ENCODE data around the gene NRBF2. TPM values are rescaled to one million over a fixed set of nuclear protein-coding genes. Genes with fewer than 3 reads are reported as not detected.
"Not testable (repeated sequence)": the region's sequence is repeated elsewhere in the genome, so short reads cannot be mapped to it uniquely, and the experiment has no call there.

Gene NRBF2
- total RNA-seq: 21.5 and 23.1 TPM in 2 replicates
- long read RNA-seq, transcript NRBF2-201 (4 exons, 1,853 nt): major isoform, 157 of 165 reads
- long read RNA-seq, partial matches to known transcripts: 0 of 165 reads
- long read RNA-seq, other reads (novel, unspliced or antisense): 7 of 165 reads

GRCh38 chr10:63133056-63133820 lies at the start of gene NRBF2:
TSS of gene NRBF2 (plus strand) at chr10:63133328. CDS start at chr10:63133471, 143 bp downstream.
- peaks cover 22% of the 10 kb centered on the region for H3K4me1 Mint-ChIP-seq (ENCODE audit: unreplicated experiment)
- H3K36me3 Mint-ChIP-seq (ENCODE audit: unreplicated experiment): no peaks in the 10 kb centered on the region
- no peaks in the 10 kb centered on the region for H3K27me3 Mint-ChIP-seq (ENCODE audit: unreplicated experiment)
- H3K4me3 Mint-ChIP-seq (ENCODE audit: unreplicated experiment): peak within 1 kb of the TSS; percentile 85
- peaks cover 5% of the 10 kb centered on the region for H3K9me3 Mint-ChIP-seq (ENCODE audit: unreplicated experiment)
- DNase-seq (ENCODE audit: extremely low spot score, unreplicated experiment): peak; percentile 98
- TF ChIP-seq CTCF (IDR thresholded peaks at IDR 0.05): peak; percentile 34
- peak within 1 kb of the TSS; percentile 90 for H3K27ac Mint-ChIP-seq (ENCODE audit: unreplicated experiment)

- not testable (repeated sequence) for H3K9me3 Mint-ChIP-seq (ENCODE audit: unreplicated experiment); H3K27ac Mint-ChIP-seq (ENCODE audit: unreplicated experiment); H3K36me3 Mint-ChIP-seq (ENCODE audit: unreplicated experiment); H3K4me3 Mint-ChIP-seq (ENCODE audit: unreplicated experiment); DNase-seq (ENCODE audit: extremely low spot score, unreplicated experiment)
- peaks cover 18% of the 10 kb centered on the region for H3K4me1 Mint-ChIP-seq (ENCODE audit: unreplicated experiment)
- peaks cover 23% of the 10 kb centered on the region for H3K27me3 Mint-ChIP-seq (ENCODE audit: unreplicated experiment)
These were observed 49.7 kb upstream of the NRBF2 start for GRCh38 chr10:63083406-63083805.

GRCh38 chr10:63083904-63084689 lies 49.0 kb upstream of the NRBF2 start:
- Mint-ChIP-seq H3K36me3 (ENCODE audit: unreplicated experiment) (no peaks in the 10 kb centered on the region), H3K4me1 (ENCODE audit: unreplicated experiment) (peaks cover 18% of the 10 kb centered on the region), H3K4me3 (ENCODE audit: unreplicated experiment) (no peak overlapping the region), H3K27me3 (ENCODE audit: unreplicated experiment) (peaks cover 24% of the 10 kb centered on the region), H3K9me3 (ENCODE audit: unreplicated experiment) (no peaks in the 10 kb centered on the region), H3K27ac (ENCODE audit: unreplicated experiment) (peak overlapping the region; percentile 52)
- DNase-seq (ENCODE audit: extremely low spot score, unreplicated experiment): no peak
- peak; percentile 76 for TF ChIP-seq CTCF (IDR thresholded peaks at IDR 0.05)

GRCh38 chr10:63084690-63085382 lies 48.3 kb upstream of the NRBF2 start:
- Mint-ChIP-seq H3K4me1 (ENCODE audit: unreplicated experiment) (peaks cover 18% of the 10 kb centered on the region), H3K4me3 (ENCODE audit: unreplicated experiment) (no peak overlapping the region), H3K36me3 (ENCODE audit: unreplicated experiment) (no peaks in the 10 kb centered on the region), H3K27me3 (ENCODE audit: unreplicated experiment) (peaks cover 22% of the 10 kb centered on the region), H3K9me3 (ENCODE audit: unreplicated experiment) (no peaks in the 10 kb centered on the region), H3K27ac (ENCODE audit: unreplicated experiment) (peak overlapping the region; percentile 73)
- DNase-seq (ENCODE audit: extremely low spot score, unreplicated experiment): no peak
- no peak for TF ChIP-seq CTCF (IDR thresholded peaks at IDR 0.05)

GRCh38 chr10:63093227-63093626 lies 39.9 kb upstream of the NRBF2 start:
- no peak for TF ChIP-seq CTCF (IDR thresholded peaks at IDR 0.05)
- Mint-ChIP-seq H3K27me3 (ENCODE audit: unreplicated experiment) (peaks cover 3% of the 10 kb centered on the region), H3K9me3 (ENCODE audit: unreplicated experiment) (no peaks in the 10 kb centered on the region), H3K4me1 (ENCODE audit: unreplicated experiment) (no peaks in the 10 kb centered on the region), H3K4me3 (ENCODE audit: unreplicated experiment) (no peak overlapping the region), H3K27ac (ENCODE audit: unreplicated experiment) (no peak overlapping the region), H3K36me3 (ENCODE audit: unreplicated experiment) (no peaks in the 10 kb centered on the region)
- no peak for DNase-seq (ENCODE audit: extremely low spot score, unreplicated experiment)
